NOMO-1 (cell line): ENCODE results near the gene FBXL17.

Experiments
- DNase-seq, 2 experiments: peaks; one replicate each; lab custom pipeline; 2025; ENCODE audit not compliant: unreplicated experiment in 2 of 2; lab: John Stamatoyannopoulos, UW

The FBXL17 gene

GRCh38 chr5:108255468-108255867, 126.4 kb downstream of the FBXL17 start:
- no peak for DNase-seq

DNA sequence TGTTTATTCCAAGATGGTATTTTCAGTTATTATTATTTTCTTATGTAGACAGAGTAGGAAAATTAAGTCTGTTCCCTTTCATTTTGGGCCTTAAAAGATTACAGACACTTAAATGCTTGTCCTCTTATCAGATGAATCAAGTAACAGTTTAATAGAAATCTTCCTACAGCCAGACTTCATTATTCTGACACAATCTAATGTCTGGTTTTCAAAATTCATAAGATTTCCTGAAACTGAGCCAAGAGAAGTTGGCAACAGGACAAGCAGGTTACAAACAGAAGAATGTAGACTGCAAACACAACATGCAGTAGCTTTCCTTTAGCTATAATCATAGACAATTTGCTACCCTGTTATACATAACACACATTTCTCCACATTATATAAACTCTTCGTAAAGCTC, 130.5 kb downstream of the FBXL17 start:
- DNase-seq, result no peak

DNA sequence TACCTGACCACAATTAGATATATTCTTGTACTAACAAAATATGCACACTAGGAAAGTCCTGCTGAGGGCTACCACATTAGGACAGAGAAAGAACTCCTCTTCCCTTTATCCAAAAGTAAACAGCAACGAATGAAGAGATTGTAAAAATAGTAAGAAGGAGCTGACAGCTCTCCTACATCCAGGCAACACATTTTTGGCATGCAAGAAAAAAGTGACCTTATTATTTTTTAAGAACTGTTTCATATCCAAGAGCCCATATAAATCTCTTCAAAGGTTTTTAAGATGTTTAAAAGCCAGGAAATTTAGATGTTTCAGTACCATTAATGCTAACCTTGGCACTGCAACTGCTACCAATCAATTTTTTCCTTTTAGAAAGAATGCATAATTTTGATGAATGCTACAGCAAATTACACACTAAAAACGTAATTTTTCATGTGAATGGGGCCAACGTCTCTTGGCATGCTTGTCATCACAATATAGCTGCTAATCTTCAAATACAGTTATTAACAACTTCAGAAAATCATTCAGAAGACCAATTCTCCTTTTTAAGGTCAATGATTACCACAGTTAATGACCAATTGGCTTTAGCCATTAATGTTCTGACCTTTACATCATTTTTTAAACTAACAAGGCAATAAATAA, 132.0 kb downstream of the FBXL17 start:
- DNase-seq, result no peak

- DNase-seq, result no peak
Measured at GRCh38 chr5:108249095-108249784, 132.7 kb downstream of the FBXL17 start.

GRCh38 chr5:108238936-108239887, 142.7 kb downstream of the FBXL17 start:
- no peak for DNase-seq

GRCh38 chr5:108238461-108238860, 143.4 kb downstream of the FBXL17 start:
- DNase-seq, result no peak

DNA sequence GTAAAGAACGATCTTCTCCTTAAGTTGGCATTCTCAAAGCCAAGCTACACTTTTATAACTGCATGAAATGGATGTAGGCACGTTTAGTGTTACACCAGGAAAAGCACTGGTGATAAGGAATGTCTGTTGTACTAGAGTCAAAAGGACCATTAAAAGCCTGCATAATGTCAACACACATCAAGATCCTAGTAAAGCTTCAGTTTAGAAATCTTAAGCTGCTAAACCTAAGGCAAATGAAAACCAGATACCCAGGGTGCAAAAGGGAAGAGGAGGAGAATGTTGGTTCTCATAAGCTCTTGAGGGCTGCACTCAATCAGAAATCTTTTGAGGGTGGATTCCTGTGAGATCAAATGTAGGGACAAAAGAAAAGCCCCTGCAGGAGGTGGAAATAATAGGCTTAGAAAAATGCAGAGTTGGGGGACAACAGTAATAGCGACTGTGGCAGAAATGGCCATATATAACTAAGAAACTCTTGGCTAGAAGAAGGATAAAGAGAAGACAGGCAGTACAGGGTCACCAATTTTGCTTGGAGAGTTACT, 148.2 kb downstream of the FBXL17 start:
- DNase-seq, result no peak

GRCh38 chr5:108232805-108233204, 149.1 kb downstream of the FBXL17 start:
- no peak for DNase-seq

DNA sequence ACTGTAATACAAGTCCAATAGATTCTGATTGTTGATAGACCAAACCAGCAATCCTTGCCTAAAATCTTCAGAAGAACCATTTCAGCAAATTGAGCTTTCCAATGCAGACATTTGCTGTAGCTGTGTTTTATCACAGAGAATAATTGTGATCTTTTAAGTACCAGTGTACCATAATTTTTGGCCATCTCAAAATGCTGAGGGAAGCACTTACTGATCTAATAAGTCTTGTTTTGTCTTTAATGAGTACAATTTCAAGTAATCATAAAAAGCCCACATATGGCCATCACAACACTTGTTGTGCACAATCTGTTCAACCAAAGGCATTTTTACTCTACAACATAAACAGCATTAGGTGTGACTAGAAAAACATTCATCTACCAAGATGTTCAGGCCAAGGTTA, 159.9 kb downstream of the FBXL17 start:
- no peak for DNase-seq

- DNase-seq, result no peak
Measured at GRCh38 chr5:108220834-108221233, 161.1 kb downstream of the FBXL17 start.

GRCh38 chr5:108216890-108217289, 165.0 kb downstream of the FBXL17 start:
- DNase-seq, result no peak

DNA sequence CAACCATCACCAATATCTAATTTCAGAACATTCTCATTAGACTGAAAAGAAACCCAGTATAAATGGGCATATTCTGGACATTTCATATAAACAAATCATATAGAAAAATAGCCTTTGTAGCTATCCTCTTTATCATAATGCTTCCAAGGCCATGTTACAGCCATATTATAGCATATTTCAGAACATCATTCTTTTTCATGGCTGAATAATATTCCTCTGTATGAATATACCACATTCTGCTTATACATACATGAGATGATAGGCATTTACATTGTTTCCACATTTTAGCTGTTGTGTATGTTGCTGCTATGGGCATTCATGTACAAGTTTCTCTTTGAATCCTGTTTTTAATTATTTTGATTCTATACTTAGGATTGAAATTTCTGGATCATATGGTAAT, 167.0 kb downstream of the FBXL17 start:
- no peak for DNase-seq

DNA sequence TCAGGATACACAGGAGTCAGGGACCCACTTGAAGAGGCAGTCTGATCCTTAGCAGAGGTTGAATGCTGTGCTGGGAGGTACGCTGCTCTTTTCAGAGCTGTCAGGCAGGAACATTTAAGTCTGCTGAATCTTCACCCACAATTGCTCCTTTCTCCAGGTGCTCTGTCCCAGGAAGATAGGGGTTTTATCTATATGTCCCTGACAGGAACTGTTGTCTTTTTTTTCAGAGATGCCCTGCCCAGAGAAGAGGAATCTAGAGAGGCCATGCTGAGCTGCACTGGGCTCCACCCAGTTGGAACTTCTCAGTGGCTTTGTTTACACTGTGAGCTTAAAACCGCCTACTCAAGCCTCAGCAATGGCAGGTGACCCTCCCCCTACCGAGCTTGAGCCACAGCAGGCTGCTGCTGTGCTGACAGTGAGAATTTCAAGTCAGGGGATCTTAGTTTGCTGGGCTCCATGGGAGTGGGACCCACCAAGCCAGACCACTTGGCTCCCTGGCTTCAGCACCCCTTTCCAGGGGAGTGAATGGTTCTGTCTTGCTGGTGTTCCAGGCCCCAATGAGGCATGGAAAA, 169.0 kb downstream of the FBXL17 start:
- DNase-seq, result no peak

DNA sequence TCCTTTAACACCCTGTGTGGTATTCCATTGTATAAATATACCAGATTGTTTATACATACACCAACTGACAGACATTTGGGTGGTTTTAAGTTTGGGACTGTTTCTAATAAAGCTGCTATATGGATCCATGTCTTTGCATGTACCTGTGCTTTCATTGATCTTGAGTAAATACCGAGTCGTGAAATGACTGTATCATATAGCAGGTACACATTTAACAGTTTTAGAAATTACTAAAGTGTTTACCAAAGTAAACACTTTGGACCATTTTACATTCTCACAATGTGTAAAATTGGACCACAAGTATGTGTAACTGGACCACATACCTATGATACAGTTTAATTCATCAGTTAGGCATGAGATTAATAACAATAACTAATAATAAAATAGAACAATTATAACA, 175.2 kb downstream of the FBXL17 start:
- DNase-seq, result no peak

- no peak for DNase-seq
Measured at GRCh38 chr5:108201721-108202120, 180.2 kb downstream of the FBXL17 start.

DNA sequence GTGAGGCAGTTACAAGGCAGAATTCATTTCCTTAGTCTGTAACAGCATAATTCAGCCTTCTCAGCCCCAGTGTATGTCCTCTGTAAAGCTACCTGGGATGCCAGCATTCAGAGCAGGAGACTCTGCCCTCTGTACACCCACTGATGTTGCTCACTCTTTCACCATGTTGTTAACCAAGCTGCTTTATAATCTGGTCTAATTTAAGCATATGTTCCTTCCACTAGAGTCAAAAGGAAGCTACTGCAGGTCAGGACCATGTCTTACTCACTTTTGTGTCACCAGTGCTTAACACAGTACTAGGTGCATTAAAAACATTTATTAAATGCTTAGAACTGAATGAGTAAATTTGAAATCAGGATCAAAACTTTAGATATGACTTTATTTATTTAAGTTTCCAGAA, 185.6 kb downstream of the FBXL17 start:
- no peak for DNase-seq

- DNase-seq, result no peak
Measured at GRCh38 chr5:108193021-108193795, 188.7 kb downstream of the FBXL17 start.

DNA sequence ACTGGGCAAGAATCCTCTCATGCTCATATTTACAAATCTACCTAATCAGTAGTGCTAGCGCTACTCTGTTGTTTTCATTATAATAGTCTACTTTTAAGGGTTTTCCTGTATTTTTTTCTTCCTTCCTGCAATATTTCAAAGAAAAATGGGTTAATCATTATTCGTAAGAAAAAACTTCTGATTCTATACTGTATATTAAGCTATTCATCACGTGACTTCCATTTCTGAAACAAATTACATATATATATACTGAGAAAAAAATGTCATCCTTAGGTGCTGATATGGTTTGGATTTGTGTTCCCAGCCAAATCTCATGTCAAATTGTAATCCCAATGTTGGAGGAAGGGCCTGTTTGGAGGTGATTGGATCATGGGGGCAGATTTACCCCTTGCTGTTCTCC, 197.0 kb downstream of the FBXL17 start:
- no peak for DNase-seq

DNA sequence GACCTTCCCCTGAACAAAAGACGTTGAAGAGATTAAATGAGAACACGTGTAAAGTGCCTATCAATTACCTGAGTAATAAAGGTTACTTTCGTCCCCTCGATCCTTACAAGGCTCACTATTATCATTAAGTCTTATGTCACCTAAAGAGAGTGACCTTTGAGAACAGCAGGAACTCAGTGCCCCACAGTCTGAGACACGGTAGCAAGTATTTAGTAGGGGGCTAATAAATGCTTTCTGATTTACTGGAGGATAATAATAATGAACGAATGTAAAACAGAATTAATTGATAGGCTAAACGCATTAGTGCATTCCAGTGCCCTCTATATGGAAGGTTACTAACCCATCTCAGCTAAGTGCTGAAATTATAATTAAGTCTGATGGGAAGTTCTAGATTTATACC, 199.9 kb downstream of the FBXL17 start:
- no peak for DNase-seq

DNA sequence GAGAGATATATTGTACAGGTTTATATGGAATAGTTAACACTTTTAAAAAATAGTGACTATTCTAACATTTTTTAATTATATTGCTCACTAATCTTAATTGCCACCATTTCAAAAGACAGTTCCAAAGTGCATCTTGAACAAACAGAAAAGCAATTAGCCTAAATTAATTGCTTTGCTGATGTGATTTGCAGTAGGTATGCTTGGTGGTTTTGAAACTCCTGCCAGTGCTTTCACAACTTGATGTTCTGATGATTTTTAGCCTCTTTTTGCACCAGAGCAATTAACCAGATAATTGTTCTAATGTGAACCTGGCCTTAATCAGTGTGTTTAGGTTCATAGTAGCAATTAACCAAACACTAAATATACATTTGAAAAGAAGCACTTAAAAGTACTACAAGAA, 207.6 kb downstream of the FBXL17 start:
- no peak for DNase-seq
